ENCODE data around the gene KRTAP5-10. TPM values are rescaled to one million over a fixed set of nuclear protein-coding genes. Genes with fewer than 3 reads are reported as not detected.
"Not testable (repeated sequence)": the region's sequence is repeated elsewhere in the genome, so short reads cannot be mapped to it uniquely, and the experiment has no call there.

Gene KRTAP5-10
- total RNA-seq, 5 donors from 2014 or later (not counting 1 experiment from before 2014, with no cell fraction given) = not detected

DNA sequence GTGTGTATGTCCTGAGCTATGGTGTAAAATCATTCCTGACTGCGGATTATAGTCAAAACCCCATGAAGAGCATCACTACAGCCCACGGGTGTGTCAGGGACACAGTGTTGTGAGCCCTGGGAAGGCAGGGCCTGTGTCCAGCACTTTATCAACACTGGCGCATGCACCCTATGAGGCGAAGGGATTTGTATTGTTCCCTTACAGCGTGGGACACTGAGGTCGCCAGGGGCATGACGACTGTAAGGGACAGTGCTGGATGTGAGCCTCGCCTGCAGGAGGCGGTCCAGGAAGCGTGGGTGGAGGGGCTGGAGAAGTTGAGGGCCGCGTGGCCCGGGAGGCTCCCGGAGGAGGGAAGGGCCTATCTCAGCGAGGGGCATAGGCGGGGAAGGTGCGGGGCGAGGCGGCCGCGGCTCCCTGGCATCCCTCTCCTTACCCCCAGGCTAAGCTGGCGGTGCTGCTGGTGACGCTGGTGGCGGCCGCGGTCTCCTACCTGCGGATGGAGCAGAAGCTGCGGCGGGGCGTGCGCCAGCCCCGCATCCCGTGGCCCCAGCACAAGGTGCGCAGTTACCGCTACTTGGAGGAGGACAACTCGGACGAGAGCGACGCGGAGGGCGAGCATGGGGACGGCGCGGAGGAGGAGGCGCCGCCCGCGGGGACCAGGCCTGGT lies 41.6 kb downstream of the KRTAP5-10 start:
- CTCF ChIA-PET; ATAC-seq (replicated peaks in 1 of 4); H3K9me3 ChIP-seq; H3K27ac Mint-ChIP-seq; DNase-seq; H3K27ac ChIP-seq (ENCODE audit: low read length); H3K4me3 ChIP-seq (ENCODE audit: control insufficient read depth in 1 of 2, extremely low read depth in 1 of 2, low read length in 1 of 2); POLR2A ChIA-PET; H3K36me3 ChIP-seq (ENCODE audit: control insufficient read depth in 2 of 2, extremely low read depth in 1 of 2, insufficient read depth in 1 of 2, low read length in 1 of 2); H3K9me3 Mint-ChIP-seq; H3K36me3 Mint-ChIP-seq; H3K4me1 ChIP-seq (ENCODE audit: control insufficient read depth in 1 of 2, extremely low read depth in 1 of 2, insufficient read depth in 2 of 2, low read length in 2 of 2): not testable (repeated sequence)
- H3K4me1 Mint-ChIP-seq = peaks cover 7 to 11% (median 10%) of the 10 kb centered on the region in 3 donors
- peak overlapping the region in 1 of 3 donors; percentile 69 for H3K4me3 Mint-ChIP-seq
- 18% methylated on average over 30 of the region's 48 CpGs for WGBS (ENCODE audit: insufficient coverage)
- H3K27me3 ChIP-seq (replicated peaks in 1 of 2; ENCODE audit: control insufficient read depth in 2 of 2, extremely low read depth in 1 of 2, insufficient read depth in 2 of 2, low read length in 1 of 2) = peaks cover 2 to 30% of the 10 kb centered on the region in 2 experiments
- peaks cover 33 to 58% of the 10 kb centered on the region in 2 donors for H3K27me3 Mint-ChIP-seq

DNA sequence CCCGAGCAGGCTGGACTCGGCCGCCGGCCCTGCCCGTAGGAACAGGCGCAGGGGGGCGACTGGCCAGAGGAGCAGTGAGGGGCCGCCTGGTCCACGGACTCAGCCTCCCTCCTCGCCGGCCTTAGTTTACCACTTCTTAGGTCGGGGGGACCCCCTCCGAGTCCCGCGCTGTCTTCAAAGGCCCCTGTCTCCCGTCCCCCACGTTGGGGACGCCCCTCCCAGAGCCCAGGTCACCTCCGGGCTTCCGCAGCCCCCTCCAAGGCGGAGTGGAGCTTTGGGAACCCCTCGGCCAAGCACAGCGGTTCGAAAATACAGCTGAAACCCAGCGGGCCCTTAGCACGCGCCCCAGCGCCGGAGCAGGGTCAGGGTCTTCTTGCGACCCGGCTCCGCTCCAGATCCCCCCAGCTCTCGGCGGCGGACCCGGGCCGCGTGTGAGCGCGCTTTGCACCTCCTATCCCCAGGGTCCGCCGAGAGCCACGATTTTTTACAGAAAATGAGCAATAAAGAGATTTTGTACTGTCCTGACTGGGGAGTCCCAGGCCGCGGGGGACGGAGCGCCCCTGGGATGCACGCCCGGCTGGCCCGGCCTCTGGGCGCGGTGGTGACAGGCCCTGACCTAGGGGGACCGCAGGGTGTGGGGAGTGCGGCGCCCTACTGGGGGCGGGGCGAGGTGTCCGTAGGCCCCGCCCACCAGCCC lies 42.3 kb downstream of the KRTAP5-10 start:
- CTCF ChIA-PET; H3K36me3 ChIP-seq (ENCODE audit: control insufficient read depth in 2 of 2, extremely low read depth in 1 of 2, insufficient read depth in 1 of 2, low read length in 1 of 2); ATAC-seq (replicated peaks in 1 of 4); H3K27ac ChIP-seq (ENCODE audit: low read length); DNase-seq; H3K9me3 ChIP-seq; H3K9me3 Mint-ChIP-seq; H3K4me1 ChIP-seq (ENCODE audit: control insufficient read depth in 1 of 2, extremely low read depth in 1 of 2, insufficient read depth in 2 of 2, low read length in 2 of 2); H3K4me3 ChIP-seq (ENCODE audit: control insufficient read depth in 1 of 2, extremely low read depth in 1 of 2, low read length in 1 of 2); H3K36me3 Mint-ChIP-seq; H3K27ac Mint-ChIP-seq; POLR2A ChIA-PET: not testable (repeated sequence)
- peaks cover 2 to 29% of the 10 kb centered on the region in 2 experiments for H3K27me3 ChIP-seq (replicated peaks in 1 of 2; ENCODE audit: control insufficient read depth in 2 of 2, extremely low read depth in 1 of 2, insufficient read depth in 2 of 2, low read length in 1 of 2)
- peak overlapping the region in 1 of 3 donors; percentile 69 for H3K4me3 Mint-ChIP-seq
- WGBS (ENCODE audit: insufficient coverage) = 6% methylated on average over 39 of the region's 59 CpGs
- H3K4me1 Mint-ChIP-seq = peaks cover 7 to 11% (median 10%) of the 10 kb centered on the region in 3 donors
- H3K27me3 Mint-ChIP-seq = peaks cover 28 to 52% of the 10 kb centered on the region in 2 donors

DNA sequence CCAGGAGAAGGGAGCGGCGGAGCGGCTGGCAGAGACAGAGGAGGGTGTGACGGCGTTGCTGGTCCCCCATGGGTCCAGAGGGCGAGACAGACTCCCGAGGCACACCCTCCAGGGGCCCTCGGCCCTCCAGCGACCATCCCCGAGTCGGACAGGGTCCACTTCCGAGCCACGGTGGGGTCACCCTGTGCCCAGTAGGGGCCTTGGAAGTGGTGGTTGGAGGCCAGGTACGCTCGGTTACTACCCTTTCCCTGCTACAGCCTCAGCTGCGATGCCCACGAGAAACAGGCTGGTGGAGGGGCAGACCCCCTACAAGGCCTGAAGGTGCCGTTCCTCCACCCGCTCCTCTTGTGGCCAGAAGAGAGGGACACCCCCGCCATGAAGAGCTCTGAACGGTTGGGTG lies 42.9 kb downstream of the KRTAP5-10 start:
- H3K36me3 ChIP-seq (ENCODE audit: control insufficient read depth in 2 of 2, extremely low read depth in 1 of 2, insufficient read depth in 1 of 2, low read length in 1 of 2); H3K9me3 ChIP-seq; ATAC-seq (replicated peaks in 1 of 4); H3K36me3 Mint-ChIP-seq; H3K9me3 Mint-ChIP-seq; H3K4me3 ChIP-seq (ENCODE audit: control insufficient read depth in 1 of 2, extremely low read depth in 1 of 2, low read length in 1 of 2); H3K27ac ChIP-seq (ENCODE audit: low read length); H3K4me1 ChIP-seq (ENCODE audit: control insufficient read depth in 1 of 2, extremely low read depth in 1 of 2, insufficient read depth in 2 of 2, low read length in 2 of 2); H3K27ac Mint-ChIP-seq; CTCF ChIA-PET; DNase-seq; POLR2A ChIA-PET: not testable (repeated sequence)
- Mint-ChIP-seq H3K4me3 (peak overlapping the region in 1 of 3 donors; percentile 48), H3K4me1 (peaks cover 7 to 11% (median 10%) of the 10 kb centered on the region in 3 donors), H3K27me3 (peaks cover 28 to 52% of the 10 kb centered on the region in 2 donors)
- H3K27me3 ChIP-seq (replicated peaks in 1 of 2; ENCODE audit: control insufficient read depth in 2 of 2, extremely low read depth in 1 of 2, insufficient read depth in 2 of 2, low read length in 1 of 2) = peaks cover 2 to 25% of the 10 kb centered on the region in 2 experiments
- WGBS (ENCODE audit: insufficient coverage) = no CpG with 5 or more reads among the region's 21 CpGs

DNA sequence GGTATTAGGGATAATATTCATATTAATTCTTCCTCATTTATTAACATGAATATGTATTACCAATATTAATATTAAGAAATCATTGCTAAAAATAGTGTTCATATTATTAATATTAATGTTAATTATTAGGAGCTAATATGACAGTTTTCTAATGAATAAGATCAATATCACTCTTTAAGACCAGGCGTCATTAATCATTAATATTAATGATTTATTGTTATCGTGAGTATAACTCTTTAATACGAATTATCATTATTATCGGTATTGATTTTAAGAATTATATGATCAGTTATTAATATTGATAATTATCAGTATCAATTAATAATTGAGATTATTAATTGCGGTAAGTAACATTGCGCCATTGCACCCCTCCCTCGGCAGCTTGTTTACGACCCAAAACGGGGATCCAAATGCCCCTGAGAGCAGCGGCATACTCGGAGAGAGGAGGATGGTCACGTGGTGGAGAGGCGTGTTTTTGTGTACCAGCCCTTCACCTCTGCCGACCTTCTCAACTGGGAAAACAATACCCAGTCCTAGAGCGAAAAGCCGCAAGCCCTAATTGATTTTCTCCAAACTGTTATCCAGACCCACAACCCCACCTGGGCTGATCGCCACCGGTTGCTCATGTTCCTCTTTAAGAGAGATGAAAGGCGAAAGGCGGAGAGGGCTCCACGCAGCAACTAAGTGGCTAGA lies 46.0 kb downstream of the KRTAP5-10 start:
- WGBS (ENCODE audit: insufficient coverage) = 83% methylated on average over 5 of the region's 21 CpGs
- H3K9me3 ChIP-seq; H3K36me3 ChIP-seq (ENCODE audit: control insufficient read depth in 2 of 2, extremely low read depth in 1 of 2, insufficient read depth in 1 of 2, low read length in 1 of 2); POLR2A ChIA-PET; H3K9me3 Mint-ChIP-seq; H3K36me3 Mint-ChIP-seq; H3K4me1 Mint-ChIP-seq; H3K4me1 ChIP-seq (ENCODE audit: control insufficient read depth in 1 of 2, extremely low read depth in 1 of 2, insufficient read depth in 2 of 2, low read length in 2 of 2); H3K27ac ChIP-seq (ENCODE audit: low read length); H3K27ac Mint-ChIP-seq; DNase-seq; ATAC-seq (replicated peaks in 1 of 4); H3K4me3 Mint-ChIP-seq; H3K4me3 ChIP-seq (ENCODE audit: control insufficient read depth in 1 of 2, extremely low read depth in 1 of 2, low read length in 1 of 2); CTCF ChIA-PET: not testable (repeated sequence)
- peaks cover 2 to 20% of the 10 kb centered on the region in 2 experiments for H3K27me3 ChIP-seq (replicated peaks in 1 of 2; ENCODE audit: control insufficient read depth in 2 of 2, extremely low read depth in 1 of 2, insufficient read depth in 2 of 2, low read length in 1 of 2)
- peaks cover 23 to 33% of the 10 kb centered on the region in 2 donors for H3K27me3 Mint-ChIP-seq

DNA sequence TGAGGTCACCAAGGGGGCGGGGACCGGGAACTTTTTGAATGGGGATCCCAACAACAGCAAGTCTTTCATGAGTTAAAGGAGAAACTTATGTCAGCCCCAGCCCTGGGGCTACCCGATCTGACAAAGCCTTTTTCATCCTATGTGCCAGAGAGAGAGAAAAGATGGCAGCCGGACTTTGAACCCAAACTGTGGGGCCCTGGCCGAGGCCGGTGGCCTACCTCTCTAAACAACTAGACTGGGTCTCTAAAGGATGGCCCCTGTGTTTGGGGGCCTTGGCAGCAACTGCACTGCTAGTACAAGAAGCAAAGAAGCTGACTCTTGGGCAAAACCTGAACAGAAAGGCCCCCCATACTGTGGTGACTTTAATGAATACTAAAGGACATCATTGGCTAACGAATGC lies 48.6 kb downstream of the KRTAP5-10 start:
- peaks cover 24 to 27% of the 10 kb centered on the region in 2 donors for H3K27me3 Mint-ChIP-seq
- H3K9me3 ChIP-seq; H3K4me3 Mint-ChIP-seq; H3K36me3 Mint-ChIP-seq; H3K9me3 Mint-ChIP-seq; H3K4me1 ChIP-seq (ENCODE audit: control insufficient read depth in 1 of 2, extremely low read depth in 1 of 2, insufficient read depth in 2 of 2, low read length in 2 of 2); H3K4me3 ChIP-seq (ENCODE audit: control insufficient read depth in 1 of 2, extremely low read depth in 1 of 2, low read length in 1 of 2); H3K4me1 Mint-ChIP-seq; H3K27ac Mint-ChIP-seq; POLR2A ChIA-PET; CTCF ChIA-PET; DNase-seq; H3K27ac ChIP-seq (ENCODE audit: low read length); H3K27me3 ChIP-seq (replicated peaks in 1 of 2; ENCODE audit: control insufficient read depth in 2 of 2, extremely low read depth in 1 of 2, insufficient read depth in 2 of 2, low read length in 1 of 2); ATAC-seq (replicated peaks in 1 of 4); H3K36me3 ChIP-seq (ENCODE audit: control insufficient read depth in 2 of 2, extremely low read depth in 1 of 2, insufficient read depth in 1 of 2, low read length in 1 of 2): not testable (repeated sequence)
- no CpG with 5 or more reads among the region's 7 CpGs for WGBS (ENCODE audit: insufficient coverage)

DNA sequence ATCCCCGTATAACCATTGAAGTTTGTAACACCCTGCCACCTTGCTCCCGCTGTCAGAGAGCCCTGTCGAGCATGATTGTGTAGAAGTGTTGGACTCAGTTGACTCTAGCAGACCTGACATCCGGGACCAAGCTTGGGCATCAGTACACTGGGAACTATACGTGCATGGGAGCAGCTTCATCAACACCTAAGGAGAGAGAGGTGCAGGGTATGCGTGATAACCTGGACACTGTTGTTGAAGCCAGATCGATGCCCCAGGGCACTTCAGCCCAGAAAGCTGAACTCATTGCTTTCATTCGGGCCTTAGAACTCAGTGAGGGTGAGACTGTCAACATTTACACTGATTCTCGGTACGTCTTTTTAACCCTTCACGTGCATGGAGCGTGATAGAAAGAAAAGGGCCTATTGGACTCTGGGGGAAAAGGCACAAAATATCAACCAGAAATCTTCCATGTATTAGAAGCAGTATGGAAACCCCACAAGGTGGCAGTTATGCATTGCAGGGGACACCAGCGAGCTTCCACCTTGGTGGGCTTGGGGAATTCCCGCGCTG lies 49.1 kb downstream of the KRTAP5-10 start:
- H3K9me3 ChIP-seq; ATAC-seq (replicated peaks in 1 of 4); H3K27ac Mint-ChIP-seq; H3K36me3 Mint-ChIP-seq; POLR2A ChIA-PET; H3K4me3 ChIP-seq (ENCODE audit: control insufficient read depth in 1 of 2, extremely low read depth in 1 of 2, low read length in 1 of 2); H3K9me3 Mint-ChIP-seq; H3K27me3 ChIP-seq (replicated peaks in 1 of 2; ENCODE audit: control insufficient read depth in 2 of 2, extremely low read depth in 1 of 2, insufficient read depth in 2 of 2, low read length in 1 of 2); H3K4me1 Mint-ChIP-seq; DNase-seq; H3K36me3 ChIP-seq (ENCODE audit: control insufficient read depth in 2 of 2, extremely low read depth in 1 of 2, insufficient read depth in 1 of 2, low read length in 1 of 2); CTCF ChIA-PET; H3K4me3 Mint-ChIP-seq; H3K27ac ChIP-seq (ENCODE audit: low read length); H3K4me1 ChIP-seq (ENCODE audit: control insufficient read depth in 1 of 2, extremely low read depth in 1 of 2, insufficient read depth in 2 of 2, low read length in 2 of 2): not testable (repeated sequence)
- H3K27me3 Mint-ChIP-seq = peaks cover 19 to 22% of the 10 kb centered on the region in 2 donors
- no CpG with 5 or more reads among the region's 15 CpGs for WGBS (ENCODE audit: insufficient coverage)

Data from T-cell (primary cell).